A549 (cell line): ENCODE measurements around the gene DNAAF6. TPM values are rescaled to one million over a fixed set of nuclear protein-coding genes. Genes with fewer than 3 reads are reported as not detected.

ENCODE experiments used
- ATAC-seq, 2 experiments: fragments of 200-7000 bp in 1 of 2; fragments of >200 bp in 1 of 2; cut with Nextera tagmentation in 1 of 2; cut with Tn5 transposase in 1 of 2; 3 replicates each; pipeline versions ENCODE4 v1.8.0 to v1.9.1; 2018 to 2020; ENCODE audit warnings: mild to moderate bottlenecking in 1 of 2, moderate library complexity in 1 of 2
- CTCF ChIA-PET: fragments of 300-600 bp; sonication (Branson Sonifier 250); formaldehyde crosslinking; extraction: SDS; loops from one replicate; lab custom pipeline; 2021; ENCODE audit warnings: antibody characterized with exemption, inconsistent platforms; lab: Yijun Ruan, JAX
- POLR2A ChIA-PET: fragments of 350-600 bp; formaldehyde crosslinking; extraction: SDS; loops from one replicate; lab custom pipeline; 2021; ENCODE audit warnings: antibody characterized with exemption, inconsistent platforms; lab: Yijun Ruan, JAX
- DNase-seq, 2 experiments: peaks; one replicate each; pipeline versions ENCODE4 v3.0.0 to v3.0.0-alpha.2; 2011 to 2016; ENCODE audit warnings: low read depth in 1 of 2, low spot score in 1 of 2
- FAIRE-seq: peaks from 2 replicates; lab custom pipeline; 2011; peaks lifted over from hg19 to GRCh38; lab: Jason Lieb, UNC
- H3K27ac ChIP-seq, 2 experiments: fragments of >200 bp; sonication (Bioruptor Twin); formaldehyde crosslinking; 3 replicates each; pipeline ENCODE4 v1.5.1; 2016 to 2017
- H3K4me1 ChIP-seq: fragments of >200 bp; sonication (Bioruptor Twin); formaldehyde crosslinking; 3 replicates; pipeline ENCODE4 v1.6.1; 2016
- H3K4me2 ChIP-seq: fragments of >200 bp; sonication (Bioruptor Twin); formaldehyde crosslinking; 3 replicates; pipeline ENCODE4 v1.6.1; 2016
- H3K4me3 ChIP-seq: fragments of >200 bp; sonication (Bioruptor Twin); formaldehyde crosslinking; 3 replicates; pipeline ENCODE4 v1.5.1; 2016
- H3K9me3 ChIP-seq: fragments of >200 bp; sonication (Bioruptor Twin); formaldehyde crosslinking; 3 replicates; pipeline ENCODE4 v1.6.1; 2016
- BHLHE40 ChIP-seq: IDR thresholded peaks from 2 replicates; pipeline ENCODE4 v1.6.1; 2012; ENCODE audit warnings: low read depth, low read length, inconsistent platforms
- CHD4 ChIP-seq: fragments of 200-600 bp; sonication (generic); IDR thresholded peaks from 2 replicates; pipeline ENCODE4 v1.6.1; 2016; ENCODE audit warnings: antibody characterized with exemption, mild to moderate bottlenecking, borderline replicate concordance
- FOSL2 ChIP-seq, 2 experiments: fragments of 450-650 bp in 1 of 2; fragments of >200 bp in 1 of 2; sonication (Bioruptor Twin) in 1 of 2; formaldehyde crosslinking; IDR thresholded peaks; 2 replicates each; pipeline versions ENCODE4 v1.5.0 to v1.6.1; 2016 to 2020; ENCODE audit warnings: mild to moderate bottlenecking in 1 of 2, moderate library complexity in 1 of 2
- FOXS1 ChIP-seq: fragments of 250-450 bp; sonication (Bioruptor Pico); IDR thresholded peaks from 2 replicates; pipeline ENCODE4 v1.5.0; 2020; ENCODE audit warnings: mild to moderate bottlenecking, moderate library complexity
- HDAC2 ChIP-seq: fragments of 200-600 bp; sonication (generic); IDR thresholded peaks from 2 replicates; pipeline ENCODE4 v1.6.1; 2016
- HOXA7 ChIP-seq: fragments of 250-450 bp; sonication (Bioruptor Pico); IDR thresholded peaks from 2 replicates; pipeline ENCODE4 v1.5.0; 2020; ENCODE audit warnings: mild to moderate bottlenecking, moderate library complexity
- HOXB5 ChIP-seq: fragments of 250-450 bp; sonication (Bioruptor Pico); IDR thresholded peaks from 2 replicates; pipeline ENCODE4 v1.5.0; 2020; ENCODE audit warnings: mild to moderate bottlenecking, moderate library complexity
- POLR2A ChIP-seq: IDR thresholded peaks from 2 replicates; pipeline ENCODE4 v1.6.1; 2012; ENCODE audit warnings: mild to moderate bottlenecking, low read length
- POLR2AphosphoS2 ChIP-seq: conservative IDR thresholded peaks from 2 replicates; pipeline ENCODE4 v1.6.1; 2012; ENCODE audit warnings: low read length, improper control_type of control experiment, inconsistent platforms
- RARB ChIP-seq: fragments of 250-450 bp; sonication (Bioruptor Pico); IDR thresholded peaks from 2 replicates; pipeline ENCODE4 v1.8.0; 2021; ENCODE audit warnings: mild to moderate bottlenecking, moderate library complexity
- RFX5 ChIP-seq: fragments of 450-650 bp; IDR thresholded peaks from 2 replicates; pipeline ENCODE4 v1.7.1; 2014; ENCODE audit warnings: antibody characterized with exemption, mild to moderate bottlenecking, moderate library complexity
- TFCP2L1 ChIP-seq: fragments of 250-450 bp; sonication (Bioruptor Pico); IDR thresholded peaks from 2 replicates; pipeline ENCODE4 v1.5.0; 2021; ENCODE audit warnings: mild to moderate bottlenecking
- ZNF302 ChIP-seq: fragments of 250-450 bp; sonication (Bioruptor Pico); IDR thresholded peaks from 2 replicates; pipeline ENCODE4 v1.9.0; 2021; ENCODE audit warnings: inconsistent platforms, mild to moderate bottlenecking, moderate library complexity
- ZSCAN20 ChIP-seq: fragments of 250-450 bp; sonication (Bioruptor Pico); IDR thresholded peaks from 2 replicates; pipeline ENCODE4 v1.8.0; 2022; ENCODE audit warnings: mild to moderate bottlenecking, moderate library complexity
- WGBS: methylation state at CpG from one replicate; pipeline ENCODE4 v1.1.6; 2017; ENCODE audit errors: missing lambda C conversion rate; 5-methylcytosine and 5-hydroxymethylcytosine counted together
- polyA plus RNA-seq, 4 experiments: library from polyadenylated mRNA; depleted of rRNA in 3 of 4; stranded (reverse); fragments of >200 nt; fragmentation: RNase III in 1 of 4; extraction: RNeasy Plus Mini Kit Qiagen cat#74134 plus additional on column Dnase treatment in 1 of 4; gene quantifications; 2 replicates in 3 of 4; 3 replicates in 1 of 4; pipeline ENCODE4 v1.2.3, GENCODE V29; 2011 to 2017
- TF ChIP-seq, protein P1 (sequence below): IDR thresholded peaks from 2 replicates; pipeline ENCODE4 v1.6.1; 2012
- TF ChIP-seq, protein P2 (sequence below): IDR thresholded peaks from 2 replicates; pipeline ENCODE4 v1.6.1; 2012
- TF ChIP-seq, protein P3 (sequence below): fragments of >200 bp; sonication (Bioruptor Twin); formaldehyde crosslinking; IDR thresholded peaks from 3 replicates; pipeline ENCODE4 v1.6.1; 2016
- TF ChIP-seq, protein P4 (sequence below): fragments of 250-450 bp; sonication (Bioruptor Pico); IDR thresholded peaks from 2 replicates; pipeline ENCODE4 v1.5.0; 2021; ENCODE audit warnings: mild to moderate bottlenecking, moderate library complexity, borderline replicate concordance

Gene DNAAF6
- polyA plus RNA-seq, 2 of the 4 experiments (the other 2 are of a cell fraction): not detected

DNA sequence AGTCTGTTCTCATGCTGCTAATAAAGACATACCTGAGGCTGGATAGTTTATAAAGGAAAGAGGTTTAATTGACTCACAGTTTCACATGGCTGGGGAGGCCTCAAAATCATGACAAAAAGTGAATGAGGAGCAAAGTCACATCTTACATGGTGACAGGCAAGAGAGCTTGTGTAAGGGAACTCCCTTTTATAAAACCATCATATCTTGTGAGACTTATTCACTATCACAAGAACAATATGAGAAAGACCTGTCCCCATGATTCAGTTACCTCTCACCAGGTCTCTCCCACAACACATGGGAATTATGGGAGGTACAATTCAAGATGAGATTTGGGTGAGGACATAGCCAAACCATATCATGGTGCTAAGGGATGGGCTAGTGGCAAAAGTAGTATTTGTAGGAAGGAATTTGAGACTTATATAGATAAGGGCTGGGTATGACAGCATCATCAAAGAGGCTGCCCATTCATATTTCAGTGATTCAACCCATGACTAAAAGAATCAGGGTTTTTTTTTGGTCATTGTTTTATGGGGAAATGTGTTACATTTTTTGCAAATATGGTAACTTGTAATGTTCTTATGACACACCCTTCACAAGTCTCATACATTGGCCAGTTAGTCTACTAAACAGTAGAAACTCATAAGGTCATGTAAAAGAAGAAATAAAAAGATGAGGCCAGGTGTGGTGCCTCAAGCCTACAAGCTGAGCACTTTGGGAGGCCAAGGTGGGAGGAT, 34.9 kb upstream of the DNAAF6 start:
- DNase-seq (no peak), ATAC-seq (no peak), FAIRE-seq (no peak)
- no peak overlapping the region for H3K4me3 ChIP-seq
- CTCF ChIA-PET: no interaction called here
- H3K9me3 ChIP-seq: no peaks in the 10 kb centered on the region
- H3K4me2 ChIP-seq: no peak overlapping the region
- TF ChIP-seq, protein P1, sequence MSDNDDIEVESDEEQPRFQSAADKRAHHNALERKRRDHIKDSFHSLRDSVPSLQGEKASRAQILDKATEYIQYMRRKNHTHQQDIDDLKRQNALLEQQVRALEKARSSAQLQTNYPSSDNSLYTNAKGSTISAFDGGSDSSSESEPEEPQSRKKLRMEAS: no peak
- TF ChIP-seq, protein P2, sequence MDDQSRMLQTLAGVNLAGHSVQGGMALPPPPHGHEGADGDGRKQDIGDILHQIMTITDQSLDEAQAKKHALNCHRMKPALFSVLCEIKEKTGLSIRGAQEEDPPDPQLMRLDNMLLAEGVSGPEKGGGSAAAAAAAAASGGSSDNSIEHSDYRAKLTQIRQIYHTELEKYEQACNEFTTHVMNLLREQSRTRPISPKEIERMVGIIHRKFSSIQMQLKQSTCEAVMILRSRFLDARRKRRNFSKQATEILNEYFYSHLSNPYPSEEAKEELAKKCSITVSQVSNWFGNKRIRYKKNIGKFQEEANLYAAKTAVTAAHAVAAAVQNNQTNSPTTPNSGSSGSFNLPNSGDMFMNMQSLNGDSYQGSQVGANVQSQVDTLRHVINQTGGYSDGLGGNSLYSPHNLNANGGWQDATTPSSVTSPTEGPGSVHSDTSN: no peak
- TF ChIP-seq RARB (CRISPR knock-in tag) (no peak), HOXB5 (no peak), FOXS1 (CRISPR knock-in tag) (no peak), HOXA7 (CRISPR knock-in tag) (no peak), CHD4 (no peak), POLR2AphosphoS2 (no peak), TFCP2L1 (CRISPR knock-in tag) (no peak), ZSCAN20 (CRISPR knock-in tag) (no peak), HDAC2 (no peak), POLR2A (no peak), RFX5 (no peak)
- TF ChIP-seq, protein P3, sequence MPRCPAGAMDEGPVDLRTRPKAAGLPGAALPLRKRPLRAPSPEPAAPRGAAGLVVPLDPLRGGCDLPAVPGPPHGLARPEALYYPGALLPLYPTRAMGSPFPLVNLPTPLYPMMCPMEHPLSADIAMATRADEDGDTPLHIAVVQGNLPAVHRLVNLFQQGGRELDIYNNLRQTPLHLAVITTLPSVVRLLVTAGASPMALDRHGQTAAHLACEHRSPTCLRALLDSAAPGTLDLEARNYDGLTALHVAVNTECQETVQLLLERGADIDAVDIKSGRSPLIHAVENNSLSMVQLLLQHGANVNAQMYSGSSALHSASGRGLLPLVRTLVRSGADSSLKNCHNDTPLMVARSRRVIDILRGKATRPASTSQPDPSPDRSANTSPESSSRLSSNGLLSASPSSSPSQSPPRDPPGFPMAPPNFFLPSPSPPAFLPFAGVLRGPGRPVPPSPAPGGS: no peak
- TF ChIP-seq, protein P4, sequence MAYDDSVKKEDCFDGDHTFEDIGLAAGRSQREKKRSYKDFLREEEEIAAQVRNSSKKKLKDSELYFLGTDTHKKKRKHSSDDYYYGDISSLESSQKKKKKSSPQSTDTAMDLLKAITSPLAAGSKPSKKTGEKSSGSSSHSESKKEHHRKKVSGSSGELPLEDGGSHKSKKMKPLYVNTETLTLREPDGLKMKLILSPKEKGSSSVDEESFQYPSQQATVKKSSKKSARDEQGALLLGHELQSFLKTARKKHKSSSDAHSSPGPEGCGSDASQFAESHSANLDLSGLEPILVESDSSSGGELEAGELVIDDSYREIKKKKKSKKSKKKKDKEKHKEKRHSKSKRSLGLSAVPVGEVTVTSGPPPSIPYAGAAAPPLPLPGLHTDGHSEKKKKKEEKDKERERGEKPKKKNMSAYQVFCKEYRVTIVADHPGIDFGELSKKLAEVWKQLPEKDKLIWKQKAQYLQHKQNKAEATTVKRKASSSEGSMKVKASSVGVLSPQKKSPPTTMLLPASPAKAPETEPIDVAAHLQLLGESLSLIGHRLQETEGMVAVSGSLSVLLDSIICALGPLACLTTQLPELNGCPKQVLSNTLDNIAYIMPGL (CRISPR knock-in tag): no peak
- no peak overlapping the region for H3K27ac ChIP-seq
- POLR2A ChIA-PET: no interaction called here
- H3K4me1 ChIP-seq: no peaks in the 10 kb centered on the region

DNA sequence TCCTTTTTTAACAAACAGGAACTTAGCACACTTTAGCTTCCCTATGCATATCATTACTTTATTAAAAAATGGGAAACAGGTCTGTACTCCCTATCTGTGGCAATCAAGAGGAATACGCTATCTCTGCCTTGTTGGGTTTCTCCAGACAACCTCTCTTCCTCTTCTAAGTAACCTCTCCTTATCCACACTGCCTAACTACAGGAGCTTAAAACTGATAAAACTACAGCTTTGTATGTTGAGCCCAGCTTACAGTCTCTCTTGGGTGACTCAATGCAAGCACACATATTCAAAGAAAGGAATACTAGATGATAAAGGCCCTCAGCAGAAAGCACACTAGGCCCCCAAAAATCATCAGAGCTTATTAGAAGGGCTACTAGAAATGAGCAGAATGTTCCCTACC, 9.1 kb upstream of the DNAAF6 start:
- ChIA-PET POLR2A (no interaction called here), CTCF (interaction anchor here (1.4 kb wide), 1 partner anchor 172 kb away, joined by 4 read pairs; no protein-coding TSS in a partner anchor)
- no peak for TF ChIP-seq FOSL2 (IDR thresholded peaks at IDR 0.05)
- TF ChIP-seq FOSL2 (CRISPR knock-in tag; IDR thresholded peaks at IDR 0.05): no peak
- TF ChIP-seq, protein P1: no peak
- no peak for TF ChIP-seq ZNF302 (CRISPR knock-in tag)
- TF ChIP-seq, protein P4 (CRISPR knock-in tag): no peak
- TF ChIP-seq BHLHE40: no peak
- DNase-seq: no peak
- FAIRE-seq: no peak
- ATAC-seq: no peak
- H3K9me3 ChIP-seq: no peaks in the 10 kb centered on the region
- no peak overlapping the region for H3K4me3 ChIP-seq
- H3K4me2 ChIP-seq: no peak overlapping the region
- no peak overlapping the region for H3K27ac ChIP-seq
- 88% methylated on average over 1 of the region's 1 CpG for WGBS
- no peaks in the 10 kb centered on the region for H3K4me1 ChIP-seq
